Esophagus muscularis mucosa (tissue), 4 donors: ENCODE results near the gene SERTAD1.

Source experiments
- CTCF ChIP-seq, 3 experiments: fragments of 200-600 bp in 2 of 3; fragments of 450-650 bp in 1 of 3; sonication (generic) in 2 of 3; IDR thresholded peaks; one replicate each; pipeline ENCODE4 v1.5.1; 2017 to 2019; ENCODE audit warnings: antibody characterized with exemption in 3 of 3, mild to moderate bottlenecking in 2 of 3, moderate library complexity in 1 of 3
- EP300 ChIP-seq: sonication (generic); formaldehyde crosslinking; IDR thresholded peaks from one replicate; pipeline ENCODE4 v1.6.1; 2017; ENCODE audit warnings: antibody characterized with exemption
- POLR2A ChIP-seq: fragments of 450-650 bp; IDR thresholded peaks from one replicate; pipeline ENCODE4 v1.6.1; 2017; ENCODE audit warnings: antibody characterized with exemption, moderate library complexity, mild to moderate bottlenecking, low read depth
- POLR2AphosphoS5 ChIP-seq, 2 donors: sonication (generic); formaldehyde crosslinking; IDR thresholded peaks; one replicate each; pipeline ENCODE4 v1.6.1; 2017; ENCODE audit warnings: antibody characterized with exemption in 2 of 2

- TF ChIP-seq CTCF (IDR thresholded peaks at IDR 0.05): no peak
- TF ChIP-seq POLR2AphosphoS5 (IDR thresholded peaks at IDR 0.05): no peak
- no peak for TF ChIP-seq POLR2A
- TF ChIP-seq EP300: no peak
These were observed 17.8 kb downstream of the SERTAD1 start for GRCh38 chr19:40407714-40408597.
